HG02852 (cell line): ENCODE data around the gene ANGPT4.

Experiments used
- ATAC-seq: cut with Tn5 transposase; IDR thresholded peaks from one replicate; pipeline ENCODE4 v1.9.1; 2021; ENCODE audit warnings: mild to moderate bottlenecking, moderate library complexity; ENCODE audit not compliant: unreplicated experiment

The ANGPT4 gene

GRCh38 chr20:942611-943010 lies 26.5 kb upstream of the ANGPT4 start:
- ATAC-seq = no peak

GRCh38 chr20:940926-941325 lies 24.8 kb upstream of the ANGPT4 start:
- ATAC-seq = no peak

GRCh38 chr20:939606-940005 lies 23.5 kb upstream of the ANGPT4 start:
- no peak for ATAC-seq

GRCh38 chr20:934186-934840 lies 18.2 kb upstream of the ANGPT4 start:
- no peak for ATAC-seq

- ATAC-seq = no peak
Observed at GRCh38 chr20:933029-933428, 16.9 kb upstream of the ANGPT4 start.

- no peak for ATAC-seq
Observed at GRCh38 chr20:931401-931800, 15.3 kb upstream of the ANGPT4 start.

- ATAC-seq = no peak
Observed at GRCh38 chr20:926670-927069, 10.5 kb upstream of the ANGPT4 start.

GRCh38 chr20:925516-925915 lies 9.4 kb upstream of the ANGPT4 start:
- no peak for ATAC-seq

- ATAC-seq = no peak
Observed at GRCh38 chr20:924639-925038, 8.5 kb upstream of the ANGPT4 start.

GRCh38 chr20:922781-923180 lies 6.6 kb upstream of the ANGPT4 start:
- ATAC-seq = no peak

- no peak for ATAC-seq
Observed at GRCh38 chr20:921068-921467, 4.9 kb upstream of the ANGPT4 start.

- no peak for ATAC-seq
Observed at GRCh38 chr20:920311-920710, 4.2 kb upstream of the ANGPT4 start.

- ATAC-seq = no peak
Observed at GRCh38 chr20:919491-919916, 3.4 kb upstream of the ANGPT4 start.

- ATAC-seq = no peak
Observed at GRCh38 chr20:917416-917815, 1.3 kb upstream of the ANGPT4 start.

- ATAC-seq = no peak
Observed at GRCh38 chr20:916825-917224, 691 bp upstream of the ANGPT4 start.

GRCh38 chr20:914727-915498 lies 1.2 kb downstream of the ANGPT4 start:
- ATAC-seq = no peak

- no peak for ATAC-seq
Observed at GRCh38 chr20:913306-913849, 2.8 kb downstream of the ANGPT4 start.

- no peak for ATAC-seq
Observed at GRCh38 chr20:911882-912600, 4.1 kb downstream of the ANGPT4 start.

GRCh38 chr20:910870-911770 lies 5.0 kb downstream of the ANGPT4 start:
- ATAC-seq = no peak

GRCh38 chr20:910132-910869 lies 5.8 kb downstream of the ANGPT4 start:
- ATAC-seq = no peak
